ENCODE measurements around the gene GRAMD1A. TPM values are rescaled to one million over a fixed set of nuclear protein-coding genes. Genes with fewer than 3 reads are reported as not detected.

The GRAMD1A gene
- total and polyA plus RNA-seq, 2 of the 8 experiments (the other 6 are each of a cell fraction or from before 2014, with no cell fraction given) = 113 to 154 TPM

DNA sequence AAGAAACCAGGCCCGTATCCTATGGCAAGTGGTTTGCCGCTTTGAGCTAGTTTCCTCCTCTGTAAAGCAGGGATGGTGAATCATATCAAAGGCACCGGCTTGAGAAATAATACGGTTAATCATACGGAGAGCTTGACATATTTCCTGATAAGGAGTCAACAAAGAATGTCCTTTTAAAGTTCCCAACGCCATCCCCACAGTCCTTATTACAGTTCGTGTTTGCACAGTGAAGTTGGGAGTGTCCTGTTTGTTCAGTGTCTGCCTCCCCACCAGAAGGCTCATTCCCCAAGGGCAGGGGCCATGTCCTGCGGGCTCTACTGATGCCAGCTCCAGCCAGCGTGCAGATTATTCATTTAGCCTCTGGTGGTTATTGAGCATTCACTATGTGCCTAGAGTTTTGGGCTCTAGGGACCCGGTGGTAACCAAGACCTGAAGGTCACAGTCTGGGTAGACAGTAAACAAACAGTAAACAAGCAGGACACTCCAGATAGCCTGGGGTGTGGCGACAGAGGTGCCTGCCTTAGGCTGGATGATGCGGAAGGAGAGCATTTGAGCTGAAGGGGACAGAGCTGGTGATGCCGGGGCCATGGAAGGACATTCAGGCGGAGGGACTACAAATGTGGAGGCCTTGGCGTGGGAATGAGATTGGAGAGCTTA, 6.3 kb downstream of the GRAMD1A start:
- peaks cover 25 to 60% of the 10 kb centered on the region in 2 experiments for H3K79me2 ChIP-seq (ENCODE audit: control insufficient read depth in 1 of 2, insufficient read depth in 2 of 2, low read length in 2 of 2)
- no peaks in the 10 kb centered on the region for H3K27me3 ChIP-seq (replicated peaks in 1 of 4; ENCODE audit: control insufficient read depth in 3 of 4, extremely low read depth in 1 of 4, insufficient read depth in 3 of 4, low read length in 3 of 4)
- 0 out of 2 replicates have a peak overlapping the region, but pooled peaks have one; percentile 2 for H2BK5ac ChIP-seq (ENCODE audit: low read depth, low read length)
- no peak overlapping the region for H4K5ac ChIP-seq (ENCODE audit: insufficient read length, low read depth, low read length)
- H3K56ac ChIP-seq (replicated peaks; ENCODE audit: insufficient read length, low read depth, low read length) = no peak overlapping the region
- peaks cover 8 to 23% (median 9%) of the 10 kb centered on the region in 4 experiments for H3K4me1 ChIP-seq (replicated peaks in 1 of 4; ENCODE audit: control insufficient read depth in 3 of 4, insufficient read depth in 4 of 4, low read length in 3 of 4)
- no peak overlapping the region for H3K14ac ChIP-seq (ENCODE audit: insufficient read length)
- H2BK12ac ChIP-seq (ENCODE audit: low read depth, low read length) = no peak overlapping the region
- no peak overlapping the region for H3K27ac ChIP-seq (ENCODE audit: low read depth, low read length)
- POLR2A ChIA-PET (ENCODE audit: partially characterized antibody) = interaction anchor here (0.6 to 22.5 kb wide), 6 partner anchors 11 to 890 kb away, joined by 3 to 366 read pairs (median 4); partner anchors contain the start of genes SCN1B and ZNF792
- H2BK120ac ChIP-seq (replicated peaks; ENCODE audit: low read depth, low read length) = no peak overlapping the region
- FAIRE-seq (no peak), DNase-seq (ENCODE audit: low read depth in 1 of 2, low spot score in 2 of 2) (no peak)
- H3K18ac ChIP-seq (ENCODE audit: extremely low read depth, low read length) = no peak overlapping the region
- WGBS, 2 experiments (ENCODE audit: extremely low coverage in 1 of 2, insufficient coverage in 1 of 2, insufficient read length in 1 of 2, insufficient replicate concordance in 2 of 2, low coverage in 1 of 2, low lambda C conversion rate in 2 of 2, missing lambda C conversion rate in 1 of 2) = 95% methylated on average over 15 of the region's 15 CpGs; no CpG with 5 or more reads in 1 of the 2 experiments
- peaks cover 24 to 44% (median 36%) of the 10 kb centered on the region in 4 experiments for H3K36me3 ChIP-seq (ENCODE audit: control insufficient read depth in 2 of 4, insufficient read depth in 4 of 4, low read length in 3 of 4)
- H4K20me1 ChIP-seq (replicated peaks in 1 of 2; ENCODE audit: control insufficient read depth in 1 of 2, insufficient read depth in 2 of 2, low read length in 2 of 2) = peaks cover 30 to 40% of the 10 kb centered on the region in 2 experiments
- H3K4me2 ChIP-seq (ENCODE audit: insufficient read depth in 1 of 2, low read depth in 2 of 2, low read length in 2 of 2) = no peak overlapping the region
- H2AK5ac ChIP-seq (ENCODE audit: low read depth, low read length) = no peak overlapping the region
- CTCF ChIA-PET (ENCODE audit: partially characterized antibody) = interaction anchor here (1.2 to 12.2 kb wide), 4 partner anchors 15 to 168 kb away, joined by 3 to 174 read pairs (median 5); partner anchors contain the start of gene ZNF30
- H4K91ac ChIP-seq (replicated peaks; ENCODE audit: insufficient read length, low read length) = no peak overlapping the region
- H2AFZ ChIP-seq (ENCODE audit: low read length) = no peak overlapping the region
- H3K23me2 ChIP-seq (ENCODE audit: low read depth, low read length) = peaks cover 2% of the 10 kb centered on the region; the same call in 1 of the 2 replicates
- no peaks in the 10 kb centered on the region for H3K9me3 ChIP-seq (ENCODE audit: insufficient read depth in 2 of 2, low read depth in 1 of 2, low read length in 1 of 2)
- no peak overlapping the region for H3K23ac ChIP-seq (ENCODE audit: insufficient read length)
- no peak overlapping the region for H3K4ac ChIP-seq (replicated peaks; ENCODE audit: insufficient read length, low read depth, low read length)
- H3K79me1 ChIP-seq (ENCODE audit: low read depth, low read length) = peaks cover 15% of the 10 kb centered on the region
- no peak overlapping the region for H3K4me3 ChIP-seq (ENCODE audit: extremely low read depth in 1 of 4, insufficient read depth in 2 of 4, low read depth in 3 of 4, low read length in 4 of 4)
- H2BK15ac ChIP-seq (ENCODE audit: low read length) = no peak overlapping the region
- H2BK20ac ChIP-seq (ENCODE audit: low read length) = no peak overlapping the region
- no peak overlapping the region for H4K8ac ChIP-seq (ENCODE audit: extremely low read depth, insufficient read depth, low read length)
- no peak overlapping the region for H3K9ac ChIP-seq (replicated peaks in 1 of 4; ENCODE audit: extremely low read depth in 1 of 4, low read depth in 3 of 4, low read length in 3 of 4)
- TF ChIP-seq TAF1 (IDR thresholded peaks at IDR 0.05; ENCODE audit: low read depth, low read length) (no peak), POU5F1 (IDR thresholded peaks at IDR 0.05; ENCODE audit: low read depth, low read length) (no peak)

All from H1 (cell line).